Natural killer cell treated with Interleukin-12 subunit alpha and Interleukin-12 subunit beta and Interleukin-15 and Interleukin-18, amount 100 ng/mL, for 72 hours (primary cell): ENCODE measurements around the gene BMAL2. TPM values are rescaled to one million over a fixed set of nuclear protein-coding genes. Genes with fewer than 3 reads are reported as not detected.

Experiments used
- ATAC-seq, 2 donors: fragments of 150-1000 bp; cut with Tn5 transposase in 1 of 2; sonication (Bioruptor Pico), chemical (Tn5 transposase) in 1 of 2; 2 replicates each; pipeline ENCODE4 v1.10.0; 2021
- DNase-seq: peaks from one replicate; pipeline ENCODE4 v3.0.0; 2022; ENCODE audit warnings: low spot score
- H3K27ac Mint-ChIP-seq, 2 donors: 1 replicate in 1 of 2; 2 replicates in 1 of 2; pipeline ENCODE4 v1.8.0; 2022; ENCODE audit warnings: mixed read lengths in 2 of 2, mild to moderate bottlenecking in 1 of 2, moderate library complexity in 1 of 2
- H3K27me3 Mint-ChIP-seq, 2 donors: 1 replicate in 1 of 2; 2 replicates in 1 of 2; pipeline ENCODE4 v1.8.0; 2022; ENCODE audit warnings: mixed read lengths in 2 of 2
- H3K36me3 Mint-ChIP-seq: one replicate; pipeline ENCODE4 v1.8.0; 2022; ENCODE audit warnings: mixed read lengths
- H3K4me1 Mint-ChIP-seq, 2 donors: 1 replicate in 1 of 2; 2 replicates in 1 of 2; pipeline ENCODE4 v1.8.0; 2022; ENCODE audit warnings: low read depth in 2 of 2, mixed read lengths in 2 of 2, mild to moderate bottlenecking in 1 of 2
- H3K4me3 Mint-ChIP-seq: one replicate; pipeline ENCODE4 v1.8.0; 2022; ENCODE audit warnings: mixed read lengths
- H3K9me3 Mint-ChIP-seq: 2 replicates; pipeline ENCODE4 v1.8.0; 2022; ENCODE audit warnings: mixed read lengths
- total RNA-seq, 2 donors: library from RNA; stranded (reverse); gene quantifications; one replicate each; pipeline ENCODE4 v1.2.3, GENCODE V29; 2022

Gene BMAL2
- total RNA-seq, 2 donors from 2014 or later = 26.0 to 34.1 TPM

- Mint-ChIP-seq H3K36me3 (no peaks in the 10 kb centered on the region), H3K9me3 (no peaks in the 10 kb centered on the region), H3K4me1 (peaks cover 0 to 5% of the 10 kb centered on the region in 2 donors), H3K27me3 (peaks cover 0 to 3% of the 10 kb centered on the region in 2 donors), H3K27ac (no peak overlapping the region), H3K4me3 (no peak overlapping the region)
- DNase-seq (no peak), ATAC-seq (no peak)
These were observed 18.8 kb downstream of the BMAL2 start for GRCh38 chr12:27351476-27351875.

- Mint-ChIP-seq H3K4me3 (no peak overlapping the region), H3K27ac (no peak overlapping the region), H3K4me1 (no peaks in the 10 kb centered on the region), H3K9me3 (no peaks in the 10 kb centered on the region), H3K27me3 (no peaks in the 10 kb centered on the region), H3K36me3 (no peaks in the 10 kb centered on the region)
- DNase-seq (no peak), ATAC-seq (no peak)
These were observed 22.9 kb downstream of the BMAL2 start for GRCh38 chr12:27355486-27355885.

GRCh38 chr12:27355979-27356378 lies 23.3 kb downstream of the BMAL2 start:
- no peaks in the 10 kb centered on the region for H3K36me3 Mint-ChIP-seq
- H3K27ac Mint-ChIP-seq = no peak overlapping the region
- ATAC-seq = no peak
- H3K4me1 Mint-ChIP-seq = no peaks in the 10 kb centered on the region
- no peak for DNase-seq
- H3K9me3 Mint-ChIP-seq = no peaks in the 10 kb centered on the region
- H3K4me3 Mint-ChIP-seq = no peak overlapping the region
- no peaks in the 10 kb centered on the region for H3K27me3 Mint-ChIP-seq

GRCh38 chr12:27359578-27360340 lies 27.1 kb downstream of the BMAL2 start:
- Mint-ChIP-seq H3K36me3 (no peaks in the 10 kb centered on the region), H3K4me1 (no peaks in the 10 kb centered on the region), H3K4me3 (no peak overlapping the region), H3K27me3 (peaks cover 3 to 7% of the 10 kb centered on the region in 2 donors), H3K27ac (no peak overlapping the region), H3K9me3 (peaks cover 3% of the 10 kb centered on the region)
- DNase-seq (no peak), ATAC-seq (no peak)

- Mint-ChIP-seq H3K4me3 (no peak overlapping the region), H3K27me3 (peaks cover 3 to 7% of the 10 kb centered on the region in 2 donors), H3K4me1 (no peaks in the 10 kb centered on the region), H3K27ac (no peak overlapping the region), H3K36me3 (no peaks in the 10 kb centered on the region), H3K9me3 (peaks cover 3% of the 10 kb centered on the region)
- no peak for ATAC-seq
- DNase-seq = no peak
These were observed 28.7 kb downstream of the BMAL2 start for GRCh38 chr12:27361372-27361771.

- Mint-ChIP-seq H3K27ac (no peak overlapping the region), H3K4me3 (no peak overlapping the region), H3K9me3 (peaks cover 3% of the 10 kb centered on the region), H3K36me3 (peaks cover 10% of the 10 kb centered on the region), H3K27me3 (peaks cover 3 to 7% of the 10 kb centered on the region in 2 donors), H3K4me1 (no peaks in the 10 kb centered on the region)
- ATAC-seq = no peak
- no peak for DNase-seq
These were observed 34.0 kb downstream of the BMAL2 start for GRCh38 chr12:27366621-27367020.

GRCh38 chr12:27367078-27367477 lies 34.4 kb downstream of the BMAL2 start:
- DNase-seq = no peak
- ATAC-seq = no peak
- Mint-ChIP-seq H3K27ac (no peak overlapping the region), H3K4me1 (no peaks in the 10 kb centered on the region), H3K4me3 (no peak overlapping the region), H3K9me3 (peaks cover 3% of the 10 kb centered on the region), H3K27me3 (peaks cover 3 to 7% of the 10 kb centered on the region in 2 donors), H3K36me3 (peaks cover 10% of the 10 kb centered on the region)

GRCh38 chr12:27382171-27382795 lies 49.6 kb downstream of the BMAL2 start:
- DNase-seq (no peak), ATAC-seq (no peak)
- Mint-ChIP-seq H3K4me3 (no peak overlapping the region), H3K27me3 (no peaks in the 10 kb centered on the region), H3K4me1 (peaks cover 0 to 3% of the 10 kb centered on the region in 2 donors), H3K9me3 (no peaks in the 10 kb centered on the region), H3K27ac (no peak overlapping the region), H3K36me3 (no peaks in the 10 kb centered on the region)

Other genes with a start within 250 kb of the BMAL2 start
- gene STK38L, start 88.5 kb upstream of the BMAL2 start, total RNA-seq = 10 to 100 TPM; 13.7 to 14.5 TPM
- 1 to 10 TPM; 1.0 to 1.1 TPM for gene SMCO2, start 113.9 kb downstream of the BMAL2 start, total RNA-seq
- 10 to 100 TPM in 1 of 2 donors, 1 to 10 TPM in 1; 9.0 to 12.9 TPM for gene PPFIBP1, start 191.4 kb downstream of the BMAL2 start, total RNA-seq